GM23338 (cell line): ENCODE data around the gene AFAP1L2. TPM values are rescaled to one million over a fixed set of nuclear protein-coding genes. Genes with fewer than 3 reads are reported as not detected.

Experiments
- JUNB ChIP-seq: IDR thresholded peaks from one replicate; pipeline ENCODE4 v1.6.1; 2016; ENCODE audit warnings: antibody characterized with exemption; ENCODE audit not compliant: unreplicated experiment
- polyA plus RNA-seq: library from polyadenylated mRNA; unstranded; fragments of >200 nt; fragmentation: Nextera tagmentation; extraction: Ambion mirVana; gene quantifications from 2 replicates; pipeline ENCODE4 v1.2.1, GENCODE V29; 2016
- total RNA-seq: library from RNA; depleted of rRNA; stranded (reverse); fragments of >200 nt; shearing (Covaris generic); gene quantifications from 2 replicates; pipeline ENCODE4 v1.2.3, GENCODE V29; 2014
- TF ChIP-seq, protein P1 (sequence below): fragments of 250-450 bp; sonication (Bioruptor Pico); IDR thresholded peaks from 2 replicates; pipeline ENCODE4 v1.5.0; 2020; ENCODE audit warnings: mild to moderate bottlenecking, moderate library complexity
- TF ChIP-seq, protein P2 (sequence below): IDR thresholded peaks from one replicate; pipeline ENCODE4 v1.6.1; 2018; ENCODE audit warnings: antibody characterized with exemption; ENCODE audit not compliant: unreplicated experiment
- TF ChIP-seq, protein P3 (sequence below), 2 experiments: fragments of 200-600 bp in 1 of 2; sonication (generic) in 1 of 2; conservative IDR thresholded peaks; 2 replicates each; pipeline versions ENCODE4 v1.5.1 to v1.6.1; 2016 to 2017; ENCODE audit warnings: antibody characterized with exemption in 2 of 2, low read depth in 2 of 2, mild to moderate bottlenecking in 2 of 2, moderate library complexity in 1 of 2

Gene AFAP1L2
- total and polyA plus RNA-seq, 2 experiments from 2014 or later = 2.3 to 6.5 TPM

DNA sequence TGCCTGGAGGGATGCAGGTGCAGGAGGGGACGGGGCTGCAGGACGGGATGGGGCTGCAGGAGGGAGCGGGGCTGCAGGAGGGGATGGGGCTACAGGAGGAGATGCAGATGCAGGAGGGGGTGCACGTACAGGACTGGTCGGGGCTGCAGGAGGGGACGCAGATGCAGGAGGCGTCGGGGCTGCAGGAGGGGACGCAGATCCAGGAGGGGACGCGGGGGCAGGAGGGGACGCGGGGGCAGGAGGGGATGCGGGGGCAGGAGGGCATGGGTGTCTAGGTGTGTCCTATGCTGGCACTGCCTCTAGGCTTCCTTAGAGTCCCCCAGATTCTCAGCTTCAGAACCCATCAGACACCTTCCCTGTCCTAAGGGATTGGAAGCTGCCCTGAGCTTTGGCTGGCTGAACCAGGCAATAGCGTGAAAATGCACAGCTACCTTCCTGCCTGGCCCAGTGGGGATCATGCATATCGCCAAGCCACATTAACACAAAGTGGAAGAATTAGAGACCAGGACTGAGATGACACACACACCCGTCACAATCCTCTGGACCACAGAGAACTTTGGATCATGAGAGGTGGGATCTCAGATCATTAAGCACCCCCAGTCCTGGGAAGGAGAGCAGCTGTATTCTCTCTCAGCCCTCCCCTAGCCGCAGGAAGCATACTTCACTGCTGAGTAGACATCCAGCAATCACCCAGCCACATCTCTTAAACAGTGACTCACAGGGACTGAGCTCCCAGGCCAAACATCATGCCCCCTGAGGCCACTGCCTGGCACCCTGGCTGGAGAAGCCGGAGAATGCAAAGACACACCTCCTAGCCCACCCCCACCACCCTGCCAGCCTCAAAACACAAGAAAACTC lies 98.0 kb downstream of the AFAP1L2 start (continued):
- TF ChIP-seq, protein P1, sequence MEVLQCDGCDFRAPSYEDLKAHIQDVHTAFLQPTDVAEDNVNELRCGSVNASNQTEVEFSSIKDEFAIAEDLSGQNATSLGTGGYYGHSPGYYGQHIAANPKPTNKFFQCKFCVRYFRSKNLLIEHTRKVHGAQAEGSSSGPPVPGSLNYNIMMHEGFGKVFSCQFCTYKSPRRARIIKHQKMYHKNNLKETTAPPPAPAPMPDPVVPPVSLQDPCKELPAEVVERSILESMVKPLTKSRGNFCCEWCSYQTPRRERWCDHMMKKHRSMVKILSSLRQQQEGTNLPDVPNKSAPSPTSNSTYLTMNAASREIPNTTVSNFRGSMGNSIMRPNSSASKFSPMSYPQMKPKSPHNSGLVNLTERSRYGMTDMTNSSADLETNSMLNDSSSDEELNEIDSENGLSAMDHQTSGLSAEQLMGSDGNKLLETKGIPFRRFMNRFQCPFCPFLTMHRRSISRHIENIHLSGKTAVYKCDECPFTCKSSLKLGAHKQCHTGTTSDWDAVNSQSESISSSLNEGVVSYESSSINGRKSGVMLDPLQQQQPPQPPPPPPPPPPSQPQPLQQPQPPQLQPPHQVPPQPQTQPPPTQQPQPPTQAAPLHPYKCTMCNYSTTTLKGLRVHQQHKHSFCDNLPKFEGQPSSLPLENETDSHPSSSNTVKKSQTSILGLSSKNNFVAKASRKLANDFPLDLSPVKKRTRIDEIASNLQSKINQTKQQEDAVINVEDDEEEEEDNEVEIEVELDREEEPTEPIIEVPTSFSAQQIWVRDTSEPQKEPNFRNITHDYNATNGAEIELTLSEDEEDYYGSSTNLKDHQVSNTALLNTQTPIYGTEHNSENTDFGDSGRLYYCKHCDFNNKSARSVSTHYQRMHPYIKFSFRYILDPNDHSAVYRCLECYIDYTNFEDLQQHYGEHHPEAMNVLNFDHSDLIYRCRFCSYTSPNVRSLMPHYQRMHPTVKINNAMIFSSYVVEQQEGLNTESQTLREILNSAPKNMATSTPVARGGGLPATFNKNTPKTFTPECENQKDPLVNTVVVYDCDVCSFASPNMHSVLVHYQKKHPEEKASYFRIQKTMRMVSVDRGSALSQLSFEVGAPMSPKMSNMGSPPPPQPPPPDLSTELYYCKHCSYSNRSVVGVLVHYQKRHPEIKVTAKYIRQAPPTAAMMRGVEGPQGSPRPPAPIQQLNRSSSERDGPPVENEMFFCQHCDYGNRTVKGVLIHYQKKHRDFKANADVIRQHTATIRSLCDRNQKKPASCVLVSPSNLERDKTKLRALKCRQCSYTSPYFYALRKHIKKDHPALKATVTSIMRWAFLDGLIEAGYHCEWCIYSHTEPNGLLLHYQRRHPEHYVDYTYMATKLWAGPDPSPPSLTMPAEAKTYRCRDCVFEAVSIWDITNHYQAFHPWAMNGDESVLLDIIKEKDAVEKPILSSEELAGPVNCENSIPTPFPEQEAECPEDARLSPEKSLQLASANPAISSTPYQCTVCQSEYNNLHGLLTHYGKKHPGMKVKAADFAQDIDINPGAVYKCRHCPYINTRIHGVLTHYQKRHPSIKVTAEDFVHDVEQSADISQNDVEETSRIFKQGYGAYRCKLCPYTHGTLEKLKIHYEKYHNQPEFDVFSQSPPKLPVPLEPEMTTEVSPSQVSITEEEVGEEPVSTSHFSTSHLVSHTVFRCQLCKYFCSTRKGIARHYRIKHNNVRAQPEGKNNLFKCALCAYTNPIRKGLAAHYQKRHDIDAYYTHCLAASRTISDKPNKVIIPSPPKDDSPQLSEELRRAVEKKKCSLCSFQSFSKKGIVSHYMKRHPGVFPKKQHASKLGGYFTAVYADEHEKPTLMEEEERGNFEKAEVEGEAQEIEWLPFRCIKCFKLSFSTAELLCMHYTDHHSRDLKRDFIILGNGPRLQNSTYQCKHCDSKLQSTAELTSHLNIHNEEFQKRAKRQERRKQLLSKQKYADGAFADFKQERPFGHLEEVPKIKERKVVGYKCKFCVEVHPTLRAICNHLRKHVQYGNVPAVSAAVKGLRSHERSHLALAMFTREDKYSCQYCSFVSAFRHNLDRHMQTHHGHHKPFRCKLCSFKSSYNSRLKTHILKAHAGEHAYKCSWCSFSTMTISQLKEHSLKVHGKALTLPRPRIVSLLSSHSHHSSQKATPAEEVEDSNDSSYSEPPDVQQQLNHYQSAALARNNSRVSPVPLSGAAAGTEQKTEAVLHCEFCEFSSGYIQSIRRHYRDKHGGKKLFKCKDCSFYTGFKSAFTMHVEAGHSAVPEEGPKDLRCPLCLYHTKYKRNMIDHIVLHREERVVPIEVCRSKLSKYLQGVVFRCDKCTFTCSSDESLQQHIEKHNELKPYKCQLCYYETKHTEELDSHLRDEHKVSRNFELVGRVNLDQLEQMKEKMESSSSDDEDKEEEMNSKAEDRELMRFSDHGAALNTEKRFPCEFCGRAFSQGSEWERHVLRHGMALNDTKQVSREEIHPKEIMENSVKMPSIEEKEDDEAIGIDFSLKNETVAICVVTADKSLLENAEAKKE (CRISPR knock-in tag) = no peak
- TF ChIP-seq JUNB = no peak
- TF ChIP-seq, protein P2, sequence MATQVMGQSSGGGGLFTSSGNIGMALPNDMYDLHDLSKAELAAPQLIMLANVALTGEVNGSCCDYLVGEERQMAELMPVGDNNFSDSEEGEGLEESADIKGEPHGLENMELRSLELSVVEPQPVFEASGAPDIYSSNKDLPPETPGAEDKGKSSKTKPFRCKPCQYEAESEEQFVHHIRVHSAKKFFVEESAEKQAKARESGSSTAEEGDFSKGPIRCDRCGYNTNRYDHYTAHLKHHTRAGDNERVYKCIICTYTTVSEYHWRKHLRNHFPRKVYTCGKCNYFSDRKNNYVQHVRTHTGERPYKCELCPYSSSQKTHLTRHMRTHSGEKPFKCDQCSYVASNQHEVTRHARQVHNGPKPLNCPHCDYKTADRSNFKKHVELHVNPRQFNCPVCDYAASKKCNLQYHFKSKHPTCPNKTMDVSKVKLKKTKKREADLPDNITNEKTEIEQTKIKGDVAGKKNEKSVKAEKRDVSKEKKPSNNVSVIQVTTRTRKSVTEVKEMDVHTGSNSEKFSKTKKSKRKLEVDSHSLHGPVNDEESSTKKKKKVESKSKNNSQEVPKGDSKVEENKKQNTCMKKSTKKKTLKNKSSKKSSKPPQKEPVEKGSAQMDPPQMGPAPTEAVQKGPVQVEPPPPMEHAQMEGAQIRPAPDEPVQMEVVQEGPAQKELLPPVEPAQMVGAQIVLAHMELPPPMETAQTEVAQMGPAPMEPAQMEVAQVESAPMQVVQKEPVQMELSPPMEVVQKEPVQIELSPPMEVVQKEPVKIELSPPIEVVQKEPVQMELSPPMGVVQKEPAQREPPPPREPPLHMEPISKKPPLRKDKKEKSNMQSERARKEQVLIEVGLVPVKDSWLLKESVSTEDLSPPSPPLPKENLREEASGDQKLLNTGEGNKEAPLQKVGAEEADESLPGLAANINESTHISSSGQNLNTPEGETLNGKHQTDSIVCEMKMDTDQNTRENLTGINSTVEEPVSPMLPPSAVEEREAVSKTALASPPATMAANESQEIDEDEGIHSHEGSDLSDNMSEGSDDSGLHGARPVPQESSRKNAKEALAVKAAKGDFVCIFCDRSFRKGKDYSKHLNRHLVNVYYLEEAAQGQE = no peak
- TF ChIP-seq, protein P3, sequence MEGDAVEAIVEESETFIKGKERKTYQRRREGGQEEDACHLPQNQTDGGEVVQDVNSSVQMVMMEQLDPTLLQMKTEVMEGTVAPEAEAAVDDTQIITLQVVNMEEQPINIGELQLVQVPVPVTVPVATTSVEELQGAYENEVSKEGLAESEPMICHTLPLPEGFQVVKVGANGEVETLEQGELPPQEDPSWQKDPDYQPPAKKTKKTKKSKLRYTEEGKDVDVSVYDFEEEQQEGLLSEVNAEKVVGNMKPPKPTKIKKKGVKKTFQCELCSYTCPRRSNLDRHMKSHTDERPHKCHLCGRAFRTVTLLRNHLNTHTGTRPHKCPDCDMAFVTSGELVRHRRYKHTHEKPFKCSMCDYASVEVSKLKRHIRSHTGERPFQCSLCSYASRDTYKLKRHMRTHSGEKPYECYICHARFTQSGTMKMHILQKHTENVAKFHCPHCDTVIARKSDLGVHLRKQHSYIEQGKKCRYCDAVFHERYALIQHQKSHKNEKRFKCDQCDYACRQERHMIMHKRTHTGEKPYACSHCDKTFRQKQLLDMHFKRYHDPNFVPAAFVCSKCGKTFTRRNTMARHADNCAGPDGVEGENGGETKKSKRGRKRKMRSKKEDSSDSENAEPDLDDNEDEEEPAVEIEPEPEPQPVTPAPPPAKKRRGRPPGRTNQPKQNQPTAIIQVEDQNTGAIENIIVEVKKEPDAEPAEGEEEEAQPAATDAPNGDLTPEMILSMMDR (conservative IDR thresholded peaks at IDR 0.05; ENCODE audit: low read depth in 2 of 2) = no peak
